HG02642 (cell line): ENCODE results near the gene DNM1.
"Not testable (repeated sequence)": the region's sequence is repeated elsewhere in the genome, so short reads cannot be mapped to it uniquely, and the experiment has no call there.

Source experiments
- ATAC-seq: cut with Tn5 transposase; IDR thresholded peaks from one replicate; pipeline ENCODE4 v1.9.1; 2021; ENCODE audit warnings: mild to moderate bottlenecking; ENCODE audit not compliant: unreplicated experiment, poor library complexity

The DNM1 gene

DNA sequence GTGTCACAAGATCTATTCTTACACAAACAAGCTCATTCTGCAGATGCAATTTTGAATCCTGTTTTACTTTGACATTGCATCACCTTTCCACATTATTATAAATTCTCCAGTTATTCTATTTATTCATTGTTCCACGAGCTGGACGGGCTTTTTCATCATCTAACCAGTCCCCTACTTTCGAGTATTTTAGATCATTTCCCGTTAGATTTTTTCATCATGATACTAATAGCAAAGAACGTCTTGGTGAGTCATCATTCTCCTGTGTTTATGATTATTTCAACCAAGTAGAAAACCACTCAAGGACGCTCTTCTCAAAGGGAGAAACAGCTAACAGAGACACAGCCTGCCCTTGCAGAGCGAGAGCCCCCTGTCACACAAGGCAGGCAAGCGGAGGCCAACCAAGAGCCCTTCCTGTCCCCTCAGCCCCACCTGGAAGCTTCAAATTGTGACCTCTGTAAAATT, 28.0 kb upstream of the DNM1 start:
- no peak for ATAC-seq

DNA sequence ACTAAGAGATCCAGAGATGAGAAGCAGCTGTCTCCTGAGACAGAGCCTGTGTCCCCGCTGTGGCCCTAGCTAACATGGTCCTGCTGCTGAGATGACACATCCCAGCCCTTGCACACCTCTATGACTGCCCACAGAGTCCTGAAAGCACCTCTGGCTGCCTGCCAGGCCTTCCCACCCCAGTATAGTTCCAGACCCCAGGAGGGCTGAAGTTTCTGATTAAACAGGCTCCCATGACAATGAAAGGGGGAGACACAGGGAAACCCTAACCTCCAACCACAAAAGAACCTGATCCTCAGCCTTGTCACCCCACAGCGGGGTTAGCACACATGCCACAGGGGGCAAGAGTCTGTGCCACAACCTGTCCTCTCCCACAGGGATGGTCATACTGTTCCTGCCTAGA, 27.5 kb upstream of the DNM1 start:
- ATAC-seq, result no peak

DNA sequence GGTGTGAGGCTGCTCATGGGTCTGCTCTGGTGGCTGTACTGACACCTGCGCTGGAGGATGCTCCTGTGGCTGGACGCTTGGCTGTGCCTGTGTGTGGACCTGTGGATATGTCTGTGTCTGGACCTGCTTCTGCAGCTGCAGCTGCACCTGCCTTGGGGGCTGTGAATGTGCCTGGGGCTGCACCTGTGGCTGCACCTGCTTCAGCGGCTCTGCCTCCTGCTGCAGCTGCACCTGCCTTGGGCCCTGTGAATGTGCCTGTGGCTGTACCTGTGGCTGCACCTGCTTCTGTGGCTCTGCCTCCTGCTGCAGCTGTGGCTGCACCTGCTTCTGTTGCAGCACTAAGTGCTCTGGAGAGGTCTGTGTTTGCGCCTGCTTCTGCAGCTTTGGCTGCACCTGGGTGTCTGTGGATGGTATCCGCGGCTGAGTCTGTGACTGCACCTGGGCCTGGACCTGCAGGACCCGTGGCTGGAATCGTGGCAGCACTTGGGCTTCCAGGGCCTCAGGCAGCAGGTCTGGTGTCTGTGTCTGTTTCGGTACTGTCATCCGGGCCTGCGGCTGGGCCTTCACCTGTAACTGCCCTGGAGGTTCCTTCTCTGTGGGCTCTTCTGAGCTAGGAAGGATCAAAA, 24.3 kb upstream of the DNM1 start:
- ATAC-seq, result no peak

DNA sequence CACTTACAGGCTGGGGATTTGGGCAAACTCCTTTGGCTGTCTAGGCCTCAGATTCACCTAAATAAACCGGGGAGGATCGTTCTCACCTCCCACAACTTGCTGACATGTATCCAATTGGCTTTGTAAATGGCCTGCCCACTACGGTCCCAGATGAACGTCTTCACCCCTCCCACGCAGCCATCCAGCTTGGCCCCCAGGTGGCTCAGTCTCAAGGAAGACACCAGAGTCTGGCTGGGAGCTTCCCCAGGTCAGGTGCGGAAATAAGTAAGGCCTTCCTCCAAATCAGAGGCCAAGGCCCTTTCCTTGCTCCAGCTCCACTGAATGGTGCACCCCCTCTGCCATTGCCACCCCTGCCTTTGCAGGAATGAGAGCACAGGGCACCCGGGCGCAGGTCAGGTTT, 23.2 kb upstream of the DNM1 start:
- no peak for ATAC-seq

DNA sequence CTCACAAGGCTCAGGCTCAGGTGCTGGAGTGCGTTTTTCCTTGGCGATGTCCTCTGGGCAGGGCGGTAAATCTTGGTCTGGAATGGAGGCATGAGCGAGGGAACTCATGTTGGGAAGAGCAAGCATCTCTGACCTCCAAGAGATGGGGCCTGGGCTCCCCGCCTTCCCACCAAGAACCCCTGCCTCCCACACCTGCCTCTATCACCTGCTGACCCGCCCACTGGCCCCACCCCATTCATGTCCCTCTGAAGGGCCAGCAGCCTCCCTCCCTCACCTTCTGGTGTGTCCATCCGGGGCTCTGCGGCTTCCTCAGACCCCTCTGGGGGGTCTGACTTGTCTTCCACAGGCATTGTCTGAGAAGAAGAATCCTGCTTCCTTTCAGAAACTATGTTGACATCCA, 22.7 kb upstream of the DNM1 start:
- ATAC-seq, result no peak

DNA sequence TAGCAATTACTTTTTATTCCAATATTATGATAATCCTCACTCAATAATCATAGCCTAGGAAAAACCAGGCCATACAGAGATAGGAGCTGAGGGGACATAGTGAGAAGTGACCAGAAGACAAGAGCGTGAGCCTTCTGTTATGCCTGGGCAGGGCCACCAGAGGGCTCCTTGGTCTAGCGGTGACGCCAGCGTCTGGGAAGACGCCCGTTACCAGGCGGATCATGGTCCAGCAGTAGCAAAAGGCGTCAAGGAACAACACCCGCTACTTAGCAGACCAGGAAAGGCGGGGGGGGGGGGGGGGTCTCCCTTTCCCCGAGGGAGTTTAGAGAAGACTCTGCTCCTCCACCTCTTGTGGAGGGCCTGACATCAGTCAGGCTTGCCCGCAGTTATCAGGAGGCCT, 21.7 kb upstream of the DNM1 start:
- ATAC-seq, result not testable (repeated sequence)

DNA sequence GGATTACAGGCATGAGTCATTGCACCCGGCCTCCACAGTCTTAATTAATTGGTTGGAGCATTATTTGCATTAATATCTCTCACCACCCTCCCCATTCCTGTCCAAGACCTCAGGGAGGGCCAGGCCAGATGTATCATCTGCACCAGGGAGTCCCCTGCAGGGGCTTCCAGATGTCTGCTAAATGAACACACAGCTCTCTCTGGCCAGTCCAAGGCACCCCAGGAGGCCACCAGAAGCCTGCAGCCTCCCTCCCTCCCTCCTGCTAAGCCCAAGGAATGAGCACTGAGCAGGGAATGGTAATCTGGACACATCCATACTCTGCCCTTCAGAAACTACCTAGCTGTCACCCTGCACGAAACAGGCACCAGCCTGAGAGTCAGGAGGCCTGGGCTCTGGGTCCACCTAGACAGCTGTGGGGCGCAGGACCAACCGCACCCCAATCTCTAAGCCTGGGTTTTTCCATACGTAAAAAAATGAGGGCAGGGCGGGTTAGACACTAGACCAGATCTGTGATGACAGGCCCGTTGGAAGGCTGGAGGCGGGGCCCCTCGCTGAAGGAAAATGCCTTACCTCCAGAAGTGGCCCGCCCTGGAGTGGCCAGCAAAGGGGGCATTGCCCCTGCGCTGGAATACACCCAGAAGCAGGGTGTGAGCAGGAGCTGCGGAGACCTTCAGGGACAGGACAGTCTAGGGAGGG, 20.1 kb upstream of the DNM1 start:
- ATAC-seq, result no peak

DNA sequence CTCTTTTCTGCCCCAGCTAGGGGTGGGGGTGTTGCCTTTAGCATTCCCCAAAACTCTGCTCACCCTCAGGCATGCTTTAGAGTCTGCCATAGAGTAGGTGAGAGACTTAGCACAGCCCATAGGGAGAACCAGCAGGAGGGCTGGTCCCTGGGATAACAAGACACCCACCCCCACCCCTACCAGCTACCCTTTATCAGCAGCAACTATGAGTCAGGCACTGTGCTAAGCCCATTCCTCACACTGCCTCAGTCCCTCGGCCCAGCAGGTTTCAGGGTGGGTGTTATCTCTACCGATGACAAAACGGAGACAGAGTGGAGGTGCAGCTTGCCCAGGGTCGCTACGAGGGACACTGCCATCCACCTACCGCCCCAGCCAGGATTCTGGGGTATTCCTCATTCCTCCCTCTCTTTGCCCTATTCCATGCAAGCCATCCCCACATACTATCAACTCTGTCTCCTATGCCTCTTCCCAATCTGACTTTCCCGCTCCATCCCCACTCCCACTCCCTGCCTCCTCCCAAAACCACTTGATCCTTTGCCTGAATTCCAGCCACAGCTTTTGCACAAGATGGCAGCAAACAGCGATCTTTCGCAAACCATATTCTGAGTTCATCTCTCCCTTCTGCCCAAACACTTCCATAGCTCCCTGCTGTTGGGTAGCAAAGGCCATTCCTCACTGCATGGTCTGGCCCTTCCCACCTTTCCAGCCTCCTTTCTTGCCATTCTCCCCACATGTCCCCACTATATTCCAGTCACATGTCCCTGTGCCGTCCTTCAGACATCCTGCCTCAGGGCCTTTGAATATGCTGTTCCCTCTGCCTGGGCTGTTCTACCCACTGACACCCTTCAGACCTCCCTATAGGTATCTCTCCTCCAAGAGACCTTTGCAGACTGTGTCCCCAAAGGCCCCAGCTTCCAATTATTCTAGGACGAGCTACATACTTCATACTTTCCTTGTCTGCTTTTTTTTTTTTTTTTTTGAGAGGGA, 16.9 kb upstream of the DNM1 start:
- ATAC-seq, result no peak

DNA sequence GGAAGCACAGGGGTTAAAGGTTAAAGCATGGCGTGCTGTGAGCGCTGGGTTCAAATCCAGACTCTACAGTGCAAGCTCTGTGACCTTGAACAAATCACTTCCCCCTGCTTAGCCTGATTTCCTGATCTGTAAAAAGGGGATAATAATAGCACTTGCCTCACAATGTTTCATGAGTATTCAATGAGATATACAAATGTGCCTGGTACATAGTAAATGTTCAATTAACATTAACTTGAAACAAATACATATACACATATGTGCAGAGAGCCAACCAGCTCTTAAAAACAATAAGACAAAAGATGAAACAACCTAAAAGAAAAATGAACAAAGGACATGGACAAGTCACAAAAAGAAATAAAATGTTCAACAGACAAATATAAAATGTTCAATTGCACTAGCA, 15.8 kb upstream of the DNM1 start:
- ATAC-seq, result no peak

DNA sequence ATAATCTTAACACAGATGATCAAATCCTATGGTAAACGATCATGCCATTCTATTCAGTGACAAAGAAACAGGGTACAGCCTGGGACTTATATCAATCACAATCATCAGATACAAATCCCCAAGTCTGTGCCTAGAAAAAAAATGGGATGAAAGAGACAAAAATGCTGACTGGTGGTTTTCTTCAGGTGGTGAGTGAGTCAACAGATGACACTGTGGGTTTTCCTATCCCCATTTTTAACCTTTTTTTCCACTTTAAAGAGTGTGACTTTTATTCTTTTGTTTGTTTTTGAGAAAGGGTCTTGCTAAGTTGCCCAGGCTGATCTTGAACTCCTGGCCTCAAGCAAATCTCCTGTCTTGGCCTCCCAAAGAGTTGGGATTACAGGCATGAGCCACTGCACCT, 15.0 kb upstream of the DNM1 start:
- no peak for ATAC-seq

DNA sequence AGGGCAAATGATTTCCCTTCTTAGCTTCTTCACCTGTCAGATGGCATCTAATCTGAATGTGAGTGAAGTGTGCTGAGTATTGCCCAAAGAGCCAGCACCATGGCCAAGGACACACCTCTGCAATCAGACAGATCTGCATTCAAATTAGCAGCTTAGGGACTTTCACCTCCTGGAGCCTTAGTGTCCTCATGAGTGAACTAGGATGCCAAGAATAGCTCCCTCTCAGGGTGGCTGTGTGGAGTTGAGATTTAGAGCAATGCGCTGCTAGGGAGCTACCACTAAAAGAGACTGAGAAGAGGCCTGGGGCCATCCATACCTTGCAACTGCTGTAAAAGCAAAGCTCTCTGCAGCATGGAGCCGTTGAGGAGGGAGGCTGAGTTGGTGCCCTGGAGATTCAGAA, 13.2 kb upstream of the DNM1 start:
- no peak for ATAC-seq

DNA sequence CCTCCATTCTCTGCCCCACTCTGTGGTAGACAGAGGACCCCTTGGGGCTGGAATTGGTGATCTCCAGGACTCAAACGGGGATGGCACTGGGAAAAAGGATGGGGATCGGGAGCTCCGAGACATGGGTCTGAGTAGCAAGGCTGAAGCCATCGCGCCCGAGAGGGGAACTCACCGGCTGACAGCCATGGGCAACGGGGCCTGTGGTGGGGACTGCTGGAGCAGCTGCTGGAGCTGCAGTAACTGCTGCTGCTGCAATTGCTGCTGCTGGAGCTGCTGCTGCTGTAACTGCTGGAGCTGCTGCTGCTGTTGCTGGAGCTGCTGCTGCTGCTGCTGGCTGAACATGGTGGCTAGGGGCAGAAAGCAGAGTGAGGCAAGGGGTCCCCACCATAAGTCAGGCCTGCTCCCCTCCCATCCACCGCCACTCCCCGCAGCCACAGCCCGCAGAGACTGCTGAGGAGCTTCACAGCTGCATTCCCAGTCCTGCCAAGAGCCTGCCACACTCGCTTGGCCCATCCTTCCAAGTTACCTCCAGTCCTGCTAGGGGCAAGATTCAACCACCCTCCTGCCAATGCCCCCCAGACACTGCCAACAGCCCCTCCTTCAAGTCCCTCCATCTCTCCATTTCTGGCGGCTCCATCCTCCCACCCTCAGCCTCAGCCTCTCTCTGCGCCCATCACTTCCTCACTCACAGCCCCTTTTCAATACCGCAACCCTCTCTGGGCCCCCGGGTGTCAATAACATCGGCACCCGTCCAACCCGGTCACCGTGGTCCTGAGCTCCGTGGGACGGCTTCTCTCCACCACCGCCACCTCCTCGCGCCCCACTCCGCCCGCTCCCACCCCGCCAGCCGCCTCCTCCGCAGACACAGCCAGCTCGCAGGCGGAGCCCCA, 12.4 kb upstream of the DNM1 start:
- no peak for ATAC-seq

DNA sequence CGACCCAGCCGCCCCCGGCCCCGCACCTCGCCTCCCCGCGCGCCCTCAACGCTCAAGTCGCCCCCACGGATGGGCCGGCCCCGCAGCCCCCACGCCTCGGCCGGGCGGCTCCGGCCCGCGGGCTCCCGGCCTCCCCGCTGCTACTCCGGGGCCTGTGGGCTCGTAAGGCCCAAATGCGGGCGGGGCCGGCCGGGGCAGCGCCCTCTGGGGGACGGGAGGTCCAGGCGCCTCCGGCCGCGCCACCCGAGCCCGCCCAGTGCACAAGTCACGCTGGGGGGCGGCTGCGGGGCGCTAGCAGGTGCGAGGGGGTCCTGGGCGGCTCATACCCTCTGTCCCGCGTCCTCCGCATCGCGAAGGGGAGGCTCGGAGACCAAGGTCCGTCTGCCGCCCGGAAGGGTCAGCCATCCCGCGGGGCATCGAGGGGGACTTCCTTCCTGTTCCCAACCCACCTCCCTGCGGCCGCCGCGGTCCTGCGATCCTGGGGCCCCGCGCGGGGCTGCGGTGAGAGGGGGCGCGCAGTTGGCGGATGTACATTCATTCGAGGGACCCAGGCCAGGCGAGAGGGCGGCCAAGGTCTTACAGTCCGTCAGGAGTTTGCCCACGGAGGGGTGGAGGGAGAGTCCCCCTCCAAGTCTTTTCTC, 11.7 kb upstream of the DNM1 start, which contains the start of gene CIZ1:
CIZ1 (minus strand) TSS at position 167 of the 641 bp plus-strand sequence. CDS start 715 bp downstream, outside the sequence.
- ATAC-seq, result peak; percentile 89

DNA sequence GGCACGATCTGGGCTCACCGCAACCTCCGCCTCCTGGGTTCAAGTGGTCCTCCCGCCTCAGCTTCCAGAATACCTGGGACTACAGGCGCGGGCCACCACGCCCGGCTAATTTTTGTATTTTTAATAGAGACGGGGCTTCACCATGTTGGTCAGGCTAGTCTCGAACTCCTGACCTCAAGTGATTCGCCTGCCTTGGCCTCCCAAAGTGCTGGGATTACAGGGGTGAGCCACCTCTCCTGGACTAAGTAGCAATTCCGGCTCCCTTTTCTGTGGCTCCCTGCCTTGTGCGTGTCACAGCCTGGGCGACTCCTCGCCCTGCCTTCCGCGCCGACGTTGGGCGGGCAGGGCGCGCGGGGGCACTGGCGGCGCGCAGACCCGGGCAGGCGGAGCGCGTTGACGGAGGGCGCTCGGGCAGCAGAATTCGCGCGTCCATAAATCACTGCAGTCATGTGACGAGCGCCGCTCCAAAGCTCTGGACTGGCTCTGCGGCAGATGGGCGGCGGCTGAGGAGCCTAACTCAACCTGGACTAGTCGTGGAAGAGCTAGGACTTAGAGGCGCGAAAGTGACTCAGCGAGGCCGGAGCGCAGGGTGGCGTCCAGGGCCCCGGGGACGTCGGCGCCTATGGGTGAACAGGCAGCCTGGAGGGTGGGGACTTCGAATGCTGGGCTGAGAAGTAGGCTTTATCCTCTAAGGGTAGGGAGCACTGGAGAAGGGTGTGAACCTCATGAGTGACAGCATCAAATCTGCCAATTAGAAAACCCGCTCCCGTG, 10.4 kb upstream of the DNM1 start:
- no peak for ATAC-seq

DNA sequence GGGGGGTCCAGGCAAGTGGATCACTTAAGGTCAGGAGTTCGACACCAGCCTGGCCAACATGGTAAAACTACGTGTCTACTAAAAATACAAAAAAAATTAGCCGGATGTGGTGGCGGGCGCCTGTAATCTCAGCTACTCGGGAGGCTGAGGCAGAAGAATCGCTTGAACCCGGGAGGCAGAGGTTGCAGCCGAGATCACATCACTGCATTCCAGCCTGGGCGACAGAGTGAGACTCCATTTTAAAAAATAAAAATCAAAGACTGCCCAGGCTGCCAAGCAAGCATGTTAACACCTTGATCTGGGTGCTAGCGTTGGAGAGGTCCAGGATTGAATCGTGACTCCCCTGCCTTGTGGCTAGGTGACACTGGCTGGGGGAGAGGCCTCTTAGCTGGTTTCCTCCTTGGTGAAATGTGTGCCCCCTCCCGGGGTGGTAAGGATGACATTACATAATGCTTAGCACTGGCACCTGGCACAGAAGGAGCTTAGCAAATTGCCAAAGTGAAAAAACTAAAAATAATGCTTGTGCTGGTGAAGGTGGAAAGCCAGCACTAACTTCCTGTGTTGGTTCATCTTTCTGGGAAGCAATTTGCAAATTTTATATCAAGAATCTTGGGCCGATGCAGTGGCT, 9.6 kb upstream of the DNM1 start:
- no peak for ATAC-seq

DNA sequence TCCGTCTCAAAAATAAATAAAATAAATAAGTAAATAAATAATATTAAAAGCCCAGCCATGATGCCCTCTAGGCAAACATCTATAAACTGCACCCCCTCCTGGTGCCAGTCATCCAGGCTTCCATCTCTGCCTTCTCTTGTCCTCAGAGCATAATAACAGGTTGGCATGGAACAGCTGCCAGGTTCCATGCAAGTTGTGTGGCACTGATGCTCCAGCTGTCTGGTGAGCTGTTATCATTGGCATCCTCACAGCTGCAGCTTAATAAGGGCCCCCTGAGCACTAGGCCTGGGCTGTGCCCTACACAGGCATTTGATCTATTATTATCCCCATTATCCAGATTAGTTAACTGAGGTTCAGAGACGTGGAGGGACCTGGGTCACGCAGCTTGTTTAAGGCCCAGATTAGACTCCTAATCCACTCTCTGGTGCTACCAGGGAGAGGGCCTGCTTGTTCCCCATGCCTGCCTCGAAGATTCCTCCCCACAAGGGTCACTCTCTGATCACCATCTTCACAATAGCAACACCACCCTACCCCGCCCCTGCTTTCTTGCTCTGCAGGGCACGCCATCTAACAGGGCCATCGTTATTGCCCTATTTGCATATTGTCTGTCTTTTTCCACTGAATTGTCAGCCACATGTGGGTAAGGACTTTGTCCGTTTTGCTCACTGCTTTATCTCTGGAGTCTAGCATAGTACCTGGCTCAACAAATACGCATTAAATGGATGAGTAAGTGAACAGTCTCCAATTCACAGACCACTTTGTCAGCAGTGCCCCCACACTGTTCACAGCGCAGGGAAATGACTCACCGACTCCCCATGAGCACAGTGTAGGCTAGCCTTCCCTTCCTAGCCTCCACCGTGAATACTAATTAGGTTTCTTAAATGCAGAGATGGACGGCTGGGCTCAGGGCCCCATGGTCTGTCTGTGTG, 1.5 kb upstream of the DNM1 start:
- no peak for ATAC-seq

DNA sequence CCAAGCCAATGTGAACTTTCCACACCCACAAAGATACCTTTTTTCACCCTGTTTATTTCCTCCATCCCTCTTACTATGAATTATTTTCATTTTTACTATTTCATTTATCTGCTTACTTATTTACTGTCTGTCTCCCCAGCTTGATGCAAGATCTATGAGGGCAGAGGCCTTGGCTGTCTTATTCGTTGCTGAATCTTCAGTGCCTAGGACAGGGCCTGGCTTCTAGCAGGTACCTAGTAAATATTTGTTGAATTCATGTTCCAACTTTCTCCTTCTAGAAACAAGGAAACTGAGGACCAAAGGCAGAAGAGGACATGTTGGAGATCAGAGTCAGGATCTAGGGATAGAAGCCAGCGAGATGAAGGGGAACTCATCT, 543 bp upstream of the DNM1 start:
- no peak for ATAC-seq
